ENCODE measurements around the gene PSMG4. TPM values are rescaled to one million over a fixed set of nuclear protein-coding genes. Genes with fewer than 3 reads are reported as not detected.

Gene PSMG4
- total RNA-seq, 1 experiment from 2014 or later = 29.3 TPM

- no peaks in the 10 kb centered on the region for H3K23me2 ChIP-seq (ENCODE audit: insufficient read length, low read depth, low read length, poor library complexity, severe bottlenecking)
- no peaks in the 10 kb centered on the region for H4K20me1 ChIP-seq (ENCODE audit: control insufficient read depth, insufficient read depth, insufficient read length)
- Mint-ChIP-seq H3K36me3 (ENCODE audit: insufficient read depth in 1 of 3, low read depth in 3 of 3) (no peaks in the 10 kb centered on the region), H3K4me1 (peaks cover 14 to 28% of the 10 kb centered on the region in 2 experiments), H3K4me3 (no peak overlapping the region), H3K27me3 (ENCODE audit: low read depth) (peaks cover under 1% of the 10 kb centered on the region), H3K27ac (no peak overlapping the region), H3K9me3 (no peaks in the 10 kb centered on the region)
- DNase-seq = no peak
- H3K9ac ChIP-seq (ENCODE audit: extremely low read depth, insufficient read length, low read length) = no peak overlapping the region
- H4K8ac ChIP-seq (replicated peaks; ENCODE audit: insufficient read length, low read depth, low read length) = no peak overlapping the region
- H3K4me2 ChIP-seq (ENCODE audit: insufficient read depth, insufficient read length, low read length) = no peak overlapping the region
- no peak overlapping the region for H2AFZ ChIP-seq (ENCODE audit: low read length)
- H3K4ac ChIP-seq (ENCODE audit: low read depth, low read length) = no peak overlapping the region
- H4K5ac ChIP-seq (ENCODE audit: insufficient read length, low read depth, low read length) = no peak overlapping the region
- no peak overlapping the region for H2BK15ac ChIP-seq (ENCODE audit: low read depth, low read length)
- no peaks in the 10 kb centered on the region for H3K79me1 ChIP-seq (ENCODE audit: insufficient read depth, low read depth, low read length, poor library complexity, severe bottlenecking)
- no peaks in the 10 kb centered on the region for H3K9me3 ChIP-seq (ENCODE audit: control insufficient read depth, low read depth, low read length)
- no peak for TF ChIP-seq CTCF (conservative IDR thresholded peaks at IDR 0.05)
- H3K79me2 ChIP-seq (ENCODE audit: insufficient read depth, low read length) = no peaks in the 10 kb centered on the region
- no peaks in the 10 kb centered on the region for H3K27me3 ChIP-seq (ENCODE audit: insufficient read depth, low read length)
- no peak overlapping the region for H2BK12ac ChIP-seq (ENCODE audit: insufficient read length, low read depth, low read length)
- H2BK120ac ChIP-seq (ENCODE audit: low read depth, low read length, poor library complexity, severe bottlenecking) = no peak overlapping the region
- no CpG with 5 or more reads among the region's 5 CpGs for WGBS (ENCODE audit: extremely low coverage, insufficient read length, low lambda C conversion rate)
- no peak overlapping the region for H2BK5ac ChIP-seq (ENCODE audit: insufficient read length, low read length)
- no peak overlapping the region for H3K27ac ChIP-seq (ENCODE audit: insufficient read length, low read depth, low read length)
- H3K23ac ChIP-seq (ENCODE audit: insufficient read length, low read depth, low read length) = no peak overlapping the region
- no peak overlapping the region for H2BK20ac ChIP-seq (ENCODE audit: low read depth, low read length, poor library complexity, severe bottlenecking)
- no peak overlapping the region for H3K18ac ChIP-seq (ENCODE audit: insufficient read length, low read depth, low read length)
- H3K4me1 ChIP-seq (ENCODE audit: insufficient read depth, low read length) = no peaks in the 10 kb centered on the region; the same call in 1 of the 2 replicates
- no peak overlapping the region for H3K14ac ChIP-seq (ENCODE audit: insufficient read depth, low read length)
- no peak overlapping the region for H3T11ph ChIP-seq (ENCODE audit: low read length)
- H2AK5ac ChIP-seq (ENCODE audit: insufficient read length, low read length) = no peak overlapping the region
- no peak overlapping the region for H3K56ac ChIP-seq (ENCODE audit: insufficient read length, low read depth, low read length)
- H4K91ac ChIP-seq (ENCODE audit: insufficient read length, low read depth, low read length) = no peak overlapping the region
Measured at GRCh38 chr6:3245216-3245615, 13.5 kb upstream of the PSMG4 start.
